ENCODE data around the gene BCL2L1. TPM values are rescaled to one million over a fixed set of nuclear protein-coding genes. Genes with fewer than 3 reads are reported as not detected.

BCL2L1 gene
- total RNA-seq, 1 donor from 2014 or later = 60.4 TPM

DNA sequence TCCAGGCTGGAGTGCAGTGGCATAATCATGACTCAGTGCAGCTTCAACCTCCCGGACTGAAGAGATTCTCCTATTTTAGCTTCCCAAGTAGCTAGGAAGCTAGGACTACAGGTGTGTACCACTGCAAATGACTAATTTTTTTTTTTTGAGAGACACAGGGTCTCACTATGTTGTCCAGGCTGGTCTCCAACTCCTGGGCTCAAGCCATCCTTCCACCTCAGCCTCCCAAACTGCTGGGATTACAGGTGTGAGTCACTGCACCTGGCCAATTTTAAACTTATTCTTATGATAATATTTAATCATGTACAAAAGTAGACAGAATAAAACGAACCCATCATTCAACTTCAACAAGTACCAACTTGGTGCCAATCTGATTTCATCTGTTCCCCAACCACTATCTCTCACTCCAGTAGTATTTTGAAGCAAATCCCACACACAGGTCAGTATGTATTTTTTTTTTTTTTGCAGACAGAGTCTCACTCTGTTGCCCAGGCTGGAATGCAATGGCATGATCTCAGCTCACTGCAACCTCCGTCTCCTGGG is 32.5 kb downstream of the BCL2L1 start:
- ChIA-PET POLR2A (interaction anchor here (0.7 kb wide), 1 partner anchor 60 kb away, joined by 4 read pairs; no protein-coding TSS in a partner anchor), CTCF (interaction anchor here (1.9 kb wide), 1 partner anchor 29 kb away, joined by 6 read pairs; no protein-coding TSS in a partner anchor)
- Mint-ChIP-seq H3K9me3 (no peaks in the 10 kb centered on the region), H3K4me1 (peaks cover 55% of the 10 kb centered on the region), H3K27ac (peak overlapping the region; percentile 70), H3K4me3 (no peak overlapping the region), H3K27me3 (no peaks in the 10 kb centered on the region), H3K36me3 (ENCODE audit: low read depth) (peaks cover 48% of the 10 kb centered on the region)
- intact Hi-C loops (cut with micrococcal nuclease) = no loop called here
- TF ChIP-seq, protein P1, sequence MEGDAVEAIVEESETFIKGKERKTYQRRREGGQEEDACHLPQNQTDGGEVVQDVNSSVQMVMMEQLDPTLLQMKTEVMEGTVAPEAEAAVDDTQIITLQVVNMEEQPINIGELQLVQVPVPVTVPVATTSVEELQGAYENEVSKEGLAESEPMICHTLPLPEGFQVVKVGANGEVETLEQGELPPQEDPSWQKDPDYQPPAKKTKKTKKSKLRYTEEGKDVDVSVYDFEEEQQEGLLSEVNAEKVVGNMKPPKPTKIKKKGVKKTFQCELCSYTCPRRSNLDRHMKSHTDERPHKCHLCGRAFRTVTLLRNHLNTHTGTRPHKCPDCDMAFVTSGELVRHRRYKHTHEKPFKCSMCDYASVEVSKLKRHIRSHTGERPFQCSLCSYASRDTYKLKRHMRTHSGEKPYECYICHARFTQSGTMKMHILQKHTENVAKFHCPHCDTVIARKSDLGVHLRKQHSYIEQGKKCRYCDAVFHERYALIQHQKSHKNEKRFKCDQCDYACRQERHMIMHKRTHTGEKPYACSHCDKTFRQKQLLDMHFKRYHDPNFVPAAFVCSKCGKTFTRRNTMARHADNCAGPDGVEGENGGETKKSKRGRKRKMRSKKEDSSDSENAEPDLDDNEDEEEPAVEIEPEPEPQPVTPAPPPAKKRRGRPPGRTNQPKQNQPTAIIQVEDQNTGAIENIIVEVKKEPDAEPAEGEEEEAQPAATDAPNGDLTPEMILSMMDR (IDR thresholded peaks at IDR 0.05) = no peak
- ATAC-seq (ENCODE audit: low read depth) (no peak), DNase-seq (no peak)

GRCh38 chr20:31689141-31689540 is 33.5 kb downstream of the BCL2L1 start:
- intact Hi-C loops (cut with micrococcal nuclease) = no loop called here
- Mint-ChIP-seq H3K27ac (no peak overlapping the region), H3K4me3 (no peak overlapping the region)

GRCh38 chr20:31687777-31688176 is 34.9 kb downstream of the BCL2L1 start:
- peaks cover 50% of the 10 kb centered on the region for H3K36me3 Mint-ChIP-seq (ENCODE audit: low read depth)
- H3K27ac Mint-ChIP-seq = no peak overlapping the region
- ATAC-seq (ENCODE audit: low read depth) = no peak

More at GRCh38 chr20:31689141-31689540, 33.5 kb downstream of the BCL2L1 start:
- Mint-ChIP-seq H3K4me1 (peaks cover 59% of the 10 kb centered on the region), H3K27me3 (no peaks in the 10 kb centered on the region), H3K9me3 (no peaks in the 10 kb centered on the region), H3K36me3 (ENCODE audit: low read depth) (peaks cover 45% of the 10 kb centered on the region)
- DNase-seq (no peak), ATAC-seq (ENCODE audit: low read depth) (no peak)
- ChIA-PET CTCF (no interaction called here), POLR2A (no interaction called here)
- TF ChIP-seq, protein P1 (IDR thresholded peaks at IDR 0.05) = no peak

GRCh38 chr20:31685853-31686643 is 36.6 kb downstream of the BCL2L1 start:
- Mint-ChIP-seq H3K4me3 (no peak overlapping the region), H3K9me3 (no peaks in the 10 kb centered on the region), H3K27ac (peak overlapping the region; percentile 83), H3K36me3 (ENCODE audit: low read depth) (peaks cover 50% of the 10 kb centered on the region), H3K4me1 (peaks cover 59% of the 10 kb centered on the region), H3K27me3 (no peaks in the 10 kb centered on the region)
- DNase-seq (no peak), ATAC-seq (ENCODE audit: low read depth) (no peak)
- ChIA-PET POLR2A (interaction anchor here (0.9 to 4.5 kb wide), 6 partner anchors 11 to 37 kb away, joined by 5 to 51 read pairs (median 27); partner anchors contain the start of gene BCL2L1), CTCF (interaction anchor here (0.8 to 3.7 kb wide), 3 partner anchors 24 to 37 kb away, joined by 4 to 34 read pairs (median 24); partner anchors contain the start of gene BCL2L1)
- TF ChIP-seq, protein P1 (IDR thresholded peaks at IDR 0.05) = no peak
- intact Hi-C loops (cut with micrococcal nuclease) = loop anchor here (1.0 to 2.0 kb wide), 2 partner anchors 25 to 37 kb away; no protein-coding TSS in a partner anchor

More at GRCh38 chr20:31687777-31688176, 34.9 kb downstream of the BCL2L1 start:
- CTCF ChIA-PET = interaction anchor here (0.8 kb wide), 1 partner anchor 36 kb away, joined by 3 read pairs; no protein-coding TSS in a partner anchor
- intact Hi-C loops (cut with micrococcal nuclease) = no loop called here
- Mint-ChIP-seq H3K4me3 (peak overlapping the region; percentile 28), H3K27me3 (no peaks in the 10 kb centered on the region), H3K4me1 (peaks cover 67% of the 10 kb centered on the region), H3K9me3 (no peaks in the 10 kb centered on the region)
- DNase-seq = no peak
- POLR2A ChIA-PET = no interaction called here
- TF ChIP-seq, protein P1 (IDR thresholded peaks at IDR 0.05) = no peak

All from activated B cell treated with CpG ODN at 0.5 μM for 24 hours (primary cell).